C4-2B (cell line): Measurements from ENCODE around the gene GRAMD2B.
"Not testable (repeated sequence)": the region's sequence is repeated elsewhere in the genome, so short reads cannot be mapped to it uniquely, and the experiment has no call there.

Experiments
- H3K27ac ChIP-seq: fragments of 450-650 bp; 2 replicates; pipeline ENCODE4 v1.5.1; 2017
- ZFX ChIP-seq: fragments of 450-650 bp; IDR thresholded peaks from 2 replicates; pipeline ENCODE4 v1.6.1; 2017
- TF ChIP-seq, protein P1 (sequence below): fragments of 450-650 bp; conservative IDR thresholded peaks from 2 replicates; pipeline ENCODE4 v1.5.1; 2017; ENCODE audit warnings: mild to moderate bottlenecking

GRAMD2B gene

DNA sequence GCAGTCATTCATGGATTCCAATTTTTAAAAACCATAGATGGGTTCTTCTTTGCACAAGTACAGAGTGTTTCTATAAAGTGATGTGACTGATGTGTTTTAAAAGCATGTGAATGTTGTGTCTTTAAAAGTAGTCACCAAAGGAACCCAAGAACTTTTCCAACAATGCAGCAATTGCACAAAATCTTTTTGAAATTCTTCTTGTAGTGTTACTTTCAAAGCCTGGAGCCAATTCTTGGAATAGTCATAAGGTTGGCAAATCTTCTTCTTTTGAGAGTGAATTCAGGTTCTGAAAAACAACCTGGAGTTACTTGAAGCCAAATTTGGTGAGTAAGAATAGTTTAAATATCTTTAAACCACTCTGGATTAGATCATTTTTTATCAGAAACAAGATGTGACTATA lies 10.5 kb downstream of the GRAMD2B start:
- TF ChIP-seq, protein P1, sequence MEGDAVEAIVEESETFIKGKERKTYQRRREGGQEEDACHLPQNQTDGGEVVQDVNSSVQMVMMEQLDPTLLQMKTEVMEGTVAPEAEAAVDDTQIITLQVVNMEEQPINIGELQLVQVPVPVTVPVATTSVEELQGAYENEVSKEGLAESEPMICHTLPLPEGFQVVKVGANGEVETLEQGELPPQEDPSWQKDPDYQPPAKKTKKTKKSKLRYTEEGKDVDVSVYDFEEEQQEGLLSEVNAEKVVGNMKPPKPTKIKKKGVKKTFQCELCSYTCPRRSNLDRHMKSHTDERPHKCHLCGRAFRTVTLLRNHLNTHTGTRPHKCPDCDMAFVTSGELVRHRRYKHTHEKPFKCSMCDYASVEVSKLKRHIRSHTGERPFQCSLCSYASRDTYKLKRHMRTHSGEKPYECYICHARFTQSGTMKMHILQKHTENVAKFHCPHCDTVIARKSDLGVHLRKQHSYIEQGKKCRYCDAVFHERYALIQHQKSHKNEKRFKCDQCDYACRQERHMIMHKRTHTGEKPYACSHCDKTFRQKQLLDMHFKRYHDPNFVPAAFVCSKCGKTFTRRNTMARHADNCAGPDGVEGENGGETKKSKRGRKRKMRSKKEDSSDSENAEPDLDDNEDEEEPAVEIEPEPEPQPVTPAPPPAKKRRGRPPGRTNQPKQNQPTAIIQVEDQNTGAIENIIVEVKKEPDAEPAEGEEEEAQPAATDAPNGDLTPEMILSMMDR = no peak
- H3K27ac ChIP-seq = no peak overlapping the region

GRCh38 chr5:126435261-126435660 lies 12.1 kb downstream of the GRAMD2B start:
- no peak for TF ChIP-seq ZFX
- TF ChIP-seq, protein P1 = no peak
- no peak overlapping the region for H3K27ac ChIP-seq

DNA sequence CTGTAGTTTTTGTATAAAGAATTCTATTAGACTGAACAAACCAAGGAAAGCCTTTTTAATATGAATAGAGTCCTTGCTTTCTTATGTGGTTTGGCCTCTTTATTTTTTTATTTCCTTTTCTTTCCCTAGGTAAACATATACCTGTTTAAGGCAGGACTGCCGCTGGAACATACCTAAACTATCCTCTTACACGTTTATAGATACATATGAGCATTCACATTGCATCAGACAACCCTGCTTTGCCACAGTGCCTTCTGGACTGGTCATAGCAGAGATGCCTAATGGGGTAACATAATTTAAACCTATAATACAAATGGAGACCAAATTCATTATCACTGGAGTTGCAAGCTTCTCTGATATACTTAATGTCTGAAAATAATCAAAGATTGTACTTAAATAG lies 12.5 kb downstream of the GRAMD2B start:
- no peak overlapping the region for H3K27ac ChIP-seq
- TF ChIP-seq ZFX = no peak
- TF ChIP-seq, protein P1 = no peak

GRCh38 chr5:126437721-126438120 lies 14.5 kb downstream of the GRAMD2B start:
- no peak overlapping the region for H3K27ac ChIP-seq
- TF ChIP-seq, protein P1 = no peak
- TF ChIP-seq ZFX = no peak

DNA sequence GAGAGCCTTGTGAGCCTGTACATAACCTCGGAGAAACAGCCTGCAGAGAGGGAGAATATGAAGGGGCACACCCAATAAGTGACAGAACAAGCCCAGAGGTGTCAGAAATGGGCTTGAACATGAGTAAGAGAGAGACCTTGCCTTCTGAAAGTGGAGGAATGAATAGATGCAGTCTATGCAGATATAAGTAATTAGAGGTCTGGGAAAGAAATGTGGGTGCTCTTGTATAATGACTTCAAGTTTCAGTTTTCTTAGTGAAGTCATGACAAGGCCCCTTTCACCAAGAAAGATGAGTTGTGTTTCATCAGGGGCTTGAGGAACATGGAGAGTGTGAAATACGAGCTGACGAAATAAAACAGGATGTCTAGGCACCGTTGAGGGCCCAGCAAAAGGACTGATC lies 15.1 kb downstream of the GRAMD2B start:
- TF ChIP-seq ZFX = no peak
- TF ChIP-seq, protein P1 = no peak
- H3K27ac ChIP-seq = no peak overlapping the region

DNA sequence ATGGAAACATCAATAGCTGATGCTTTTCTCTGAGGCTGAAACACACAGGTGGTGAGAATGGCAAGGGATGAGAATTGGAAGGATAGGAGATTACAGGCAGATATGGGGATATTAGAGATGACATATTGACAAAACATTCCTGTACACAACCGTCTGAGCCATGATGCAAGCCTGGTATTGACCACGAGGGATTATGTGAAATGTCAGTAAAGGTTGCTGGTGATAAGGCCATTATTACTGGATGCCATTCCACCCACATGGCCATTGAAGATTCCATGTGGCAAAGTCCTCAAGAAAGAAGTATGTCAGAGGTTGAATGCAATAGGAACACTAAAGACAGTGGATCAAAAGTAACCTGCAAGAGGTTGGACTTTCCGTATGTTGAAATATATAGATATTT lies 15.7 kb downstream of the GRAMD2B start:
- TF ChIP-seq ZFX = no peak
- TF ChIP-seq, protein P1 = no peak
- H3K27ac ChIP-seq = no peak overlapping the region

GRCh38 chr5:126439724-126440123 lies 16.5 kb downstream of the GRAMD2B start:
- H3K27ac ChIP-seq = not testable (repeated sequence)

GRCh38 chr5:126441230-126441629 lies 18.0 kb downstream of the GRAMD2B start:
- TF ChIP-seq, protein P1 = no peak
- TF ChIP-seq ZFX = no peak
- no peak overlapping the region for H3K27ac ChIP-seq
